H1 (cell line): Measurements from ENCODE around the gene LGI4. TPM values are rescaled to one million over a fixed set of nuclear protein-coding genes. Genes with fewer than 3 reads are reported as not detected.

Source experiments
- CTCF ChIA-PET: fragments of 300-600 bp; sonication (Branson Sonifier 250); formaldehyde crosslinking; loops from one replicate; lab custom pipeline; 2021; ENCODE audit not compliant: partially characterized antibody; lab: Charles Lee
- POLR2A ChIA-PET: fragments of 300-600 bp; sonication (Branson Sonifier 250); formaldehyde crosslinking; loops from one replicate; lab custom pipeline; 2021; ENCODE audit warnings: inconsistent platforms; ENCODE audit not compliant: partially characterized antibody; lab: Charles Lee
- DNase-seq, 2 experiments: peaks; one replicate each; pipeline versions ENCODE4 v3.0.0 to v3.0.0-alpha.2; 2010 to 2022; ENCODE audit warnings: low spot score in 2 of 2, low read depth in 1 of 2, mixed read lengths in 1 of 2
- FAIRE-seq: peaks from 2 replicates; lab custom pipeline; 2011; peaks lifted over from hg19 to GRCh38; lab: Jason Lieb, UNC
- H2AFZ ChIP-seq: 2 replicates; pipeline ENCODE4 v1.8.1; 2012; ENCODE audit warnings: low read length, inconsistent platforms
- H2AK5ac ChIP-seq: 2 replicates; pipeline ENCODE4 v1.6.1; 2013; ENCODE audit warnings: low read depth, low read length
- H2BK120ac ChIP-seq: replicated peaks from 2 replicates; pipeline ENCODE3; 2013; ENCODE audit warnings: low read depth, low read length, inconsistent platforms
- H2BK12ac ChIP-seq: 2 replicates; pipeline ENCODE4 v1.6.1; 2013; ENCODE audit warnings: low read depth, low read length
- H2BK15ac ChIP-seq: 2 replicates; pipeline ENCODE4 v1.6.1; 2013; ENCODE audit warnings: low read length
- H2BK20ac ChIP-seq: 2 replicates; pipeline ENCODE4 v1.6.1; 2013; ENCODE audit warnings: low read length
- H2BK5ac ChIP-seq: 2 replicates; pipeline ENCODE4 v1.6.1; 2013; ENCODE audit warnings: low read depth, low read length
- H3K14ac ChIP-seq: 2 replicates; pipeline ENCODE4 v1.6.1; 2013; ENCODE audit warnings: inconsistent platforms; ENCODE audit not compliant: insufficient read length
- H3K18ac ChIP-seq: 2 replicates; pipeline ENCODE4 v1.6.1; 2013; ENCODE audit warnings: low read length; ENCODE audit errors: extremely low read depth
- H3K23ac ChIP-seq: 2 replicates; pipeline ENCODE4 v1.6.1; 2013; ENCODE audit warnings: inconsistent platforms; ENCODE audit not compliant: insufficient read length
- H3K23me2 ChIP-seq: 2 replicates; pipeline ENCODE4 v1.6.1; 2013; ENCODE audit warnings: low read depth, low read length
- H3K27ac ChIP-seq: 2 replicates; pipeline ENCODE4 v1.6.1; 2011; ENCODE audit warnings: low read depth, low read length, inconsistent platforms
- H3K27me3 ChIP-seq, 4 experiments: replicated peaks in 1 of 4; 1 replicate in 1 of 4; 2 replicates in 3 of 4; pipeline versions ENCODE4 v1.6.1 to v1.8.1; 2011 to 2013; ENCODE audit warnings: low read length in 3 of 4, mild to moderate bottlenecking in 3 of 4, inconsistent platforms in 2 of 4, mixed read lengths in 2 of 4, moderate library complexity in 1 of 4; ENCODE audit not compliant: control insufficient read depth in 3 of 4, insufficient read depth in 3 of 4; ENCODE audit errors: extremely low read depth in 1 of 4
- H3K36me3 ChIP-seq, 4 experiments: 2 replicates each; pipeline versions ENCODE4 v1.6.1 to v1.8.1; 2011 to 2013; ENCODE audit warnings: mild to moderate bottlenecking in 4 of 4, low read length in 3 of 4, moderate library complexity in 2 of 4, control low read depth in 1 of 4, inconsistent platforms in 1 of 4; ENCODE audit not compliant: insufficient read depth in 4 of 4, control insufficient read depth in 2 of 4
- H3K4ac ChIP-seq: replicated peaks from 2 replicates; pipeline ENCODE3; 2013; ENCODE audit warnings: low read length, low read depth, mixed read lengths, inconsistent platforms; ENCODE audit not compliant: insufficient read length
- H3K4me1 ChIP-seq, 4 experiments: replicated peaks in 1 of 4; 1 replicate in 1 of 4; 2 replicates in 3 of 4; pipeline versions ENCODE4 v1.6.1 to v1.8.1; 2011 to 2013; ENCODE audit warnings: low read length in 3 of 4, inconsistent platforms in 2 of 4, mixed read lengths in 1 of 4; ENCODE audit not compliant: insufficient read depth in 4 of 4, control insufficient read depth in 3 of 4
- H3K4me2 ChIP-seq, 2 experiments: 2 replicates each; pipeline versions ENCODE4 v1.6.1 to v1.8.1; 2011 to 2013; ENCODE audit warnings: low read depth in 2 of 2, low read length in 2 of 2, control low read depth in 1 of 2, inconsistent platforms in 1 of 2, mild to moderate bottlenecking in 1 of 2; ENCODE audit not compliant: insufficient read depth in 1 of 2
- H3K4me3 ChIP-seq, 4 experiments: fragments of 200-600, 300-600 bp in 1 of 4; sonication (generic), shearing (Covaris generic), sonication (Bioruptor Twin) in 1 of 4; 2 replicates each; pipeline versions ENCODE4 v1.5.1 to v1.8.1; 2011 to 2016; ENCODE audit warnings: low read length in 4 of 4, low read depth in 3 of 4, control low read depth in 2 of 4, inconsistent platforms in 2 of 4, mild to moderate bottlenecking in 2 of 4, mixed read lengths in 1 of 4, moderate library complexity in 1 of 4; ENCODE audit not compliant: insufficient read depth in 2 of 4; ENCODE audit errors: extremely low read depth in 1 of 4
- H3K56ac ChIP-seq: replicated peaks from 2 replicates; pipeline ENCODE3; 2013; ENCODE audit warnings: low read depth, mild to moderate bottlenecking, mixed read lengths, low read length, inconsistent platforms; ENCODE audit not compliant: insufficient read length
- H3K79me1 ChIP-seq: 2 replicates; pipeline ENCODE4 v1.6.1; 2013; ENCODE audit warnings: low read depth, low read length, control low read depth
- H3K79me2 ChIP-seq, 2 experiments: 2 replicates each; pipeline versions ENCODE4 v1.6.1 to v1.8.1; 2012 to 2013; ENCODE audit warnings: low read length in 2 of 2, mild to moderate bottlenecking in 2 of 2, inconsistent platforms in 1 of 2; ENCODE audit not compliant: insufficient read depth in 2 of 2, control insufficient read depth in 1 of 2
- H3K9ac ChIP-seq, 4 experiments: replicated peaks in 1 of 4; 1 replicate in 1 of 4; 2 replicates in 3 of 4; pipeline versions ENCODE4 v1.6.1 to v1.8.1; 2011 to 2013; ENCODE audit warnings: low read depth in 3 of 4, low read length in 3 of 4, control low read depth in 2 of 4, mild to moderate bottlenecking in 2 of 4, moderate library complexity in 2 of 4, inconsistent platforms in 1 of 4; ENCODE audit errors: extremely low read depth in 1 of 4
- H3K9me3 ChIP-seq, 2 experiments: 2 replicates each; pipeline versions ENCODE4 v1.6.1 to v1.8.1; 2012 to 2013; ENCODE audit warnings: mild to moderate bottlenecking in 2 of 2, moderate library complexity in 2 of 2, control low read depth in 1 of 2, inconsistent platforms in 1 of 2, low read depth in 1 of 2, low read length in 1 of 2, mixed read lengths in 1 of 2; ENCODE audit not compliant: insufficient read depth in 2 of 2
- H4K20me1 ChIP-seq, 2 experiments: replicated peaks in 1 of 2; 2 replicates each; pipeline versions ENCODE3 to v1.8.1; 2011 to 2013; ENCODE audit warnings: inconsistent platforms in 2 of 2, low read length in 2 of 2, mild to moderate bottlenecking in 1 of 2; ENCODE audit not compliant: insufficient read depth in 2 of 2, control insufficient read depth in 1 of 2
- H4K5ac ChIP-seq: 2 replicates; pipeline ENCODE4 v1.6.1; 2013; ENCODE audit warnings: low read length, low read depth, mixed read lengths, inconsistent platforms; ENCODE audit not compliant: insufficient read length
- H4K8ac ChIP-seq: 2 replicates; pipeline ENCODE4 v1.8.0; 2013; ENCODE audit warnings: mild to moderate bottlenecking, moderate library complexity, low read length, inconsistent platforms; ENCODE audit not compliant: insufficient read depth; ENCODE audit errors: extremely low read depth
- H4K91ac ChIP-seq: replicated peaks from 2 replicates; pipeline ENCODE3; 2013; ENCODE audit warnings: low read length, mixed read lengths, inconsistent platforms; ENCODE audit not compliant: insufficient read length
- BCL11A ChIP-seq, 2 experiments: IDR thresholded peaks; one replicate each; pipeline ENCODE4 v1.6.1; 2011; ENCODE audit warnings: low read depth in 2 of 2, low read length in 2 of 2, mild to moderate bottlenecking in 2 of 2
- BRCA1 ChIP-seq: IDR thresholded peaks from 2 replicates; pipeline ENCODE4 v1.6.1; 2012; ENCODE audit warnings: low read depth, low read length, improper control_type of control experiment
- CBX5 ChIP-seq: fragments of 300-800, 300-1000 bp; sonication (generic); IDR thresholded peaks from 2 replicates; pipeline ENCODE4 v1.7.1; 2016; ENCODE audit warnings: antibody characterized with exemption, low read length, low read depth
- CHD2 ChIP-seq: IDR thresholded peaks from 2 replicates; pipeline ENCODE4 v1.6.1; 2012; ENCODE audit warnings: low read length, improper control_type of control experiment
- CREB1 ChIP-seq: IDR thresholded peaks from 2 replicates; pipeline ENCODE4 v1.6.1; 2012; ENCODE audit warnings: inconsistent platforms
- CTBP2 ChIP-seq: IDR thresholded peaks from 2 replicates; pipeline ENCODE4 v1.7.0; 2011; ENCODE audit warnings: borderline replicate concordance, mild to moderate bottlenecking, moderate library complexity, mixed read lengths, low read length; ENCODE audit not compliant: insufficient read depth, insufficient read length
- KDM1A ChIP-seq: fragments of 200-600, 300-600 bp; sonication (generic); IDR thresholded peaks from 2 replicates; pipeline ENCODE4 v1.7.1; 2016; ENCODE audit warnings: mild to moderate bottlenecking, low read length, borderline replicate concordance
- NRF1 ChIP-seq: IDR thresholded peaks from 2 replicates; pipeline ENCODE4 v1.6.1; 2011; ENCODE audit warnings: mild to moderate bottlenecking, low read depth, low read length, improper control_type of control experiment
- POU5F1 ChIP-seq: IDR thresholded peaks from 2 replicates; pipeline ENCODE4 v1.6.1; 2011; ENCODE audit warnings: low read depth, mild to moderate bottlenecking, low read length, moderate library complexity
- RXRA ChIP-seq: IDR thresholded peaks from 2 replicates; pipeline ENCODE4 v1.6.1; 2011; ENCODE audit warnings: low read depth, mild to moderate bottlenecking, low read length, moderate library complexity; ENCODE audit not compliant: insufficient read depth
- WGBS, 2 experiments: shearing (Covaris generic) in 1 of 2; methylation state at CpG; one replicate each; pipeline versions ENCODE4 v1.1.6 to v1.1.7; 2013 to 2015; ENCODE audit warnings: low lambda C conversion rate in 2 of 2, mixed read lengths in 2 of 2, inconsistent platforms in 1 of 2, low coverage in 1 of 2, missing lambda C conversion rate in 1 of 2; ENCODE audit not compliant: insufficient replicate concordance in 2 of 2, insufficient coverage in 1 of 2, insufficient read length in 1 of 2; ENCODE audit errors: extremely low coverage in 1 of 2, missing lambda C conversion rate in 1 of 2; 5-methylcytosine and 5-hydroxymethylcytosine counted together
- polyA plus RNA-seq, 7 experiments: library from polyadenylated mRNA; depleted of rRNA in 3 of 7; stranded (reverse) in 5 of 7; unstranded in 2 of 7; fragments of >200 nt in 5 of 7; fragments of 200-250 nt in 2 of 7; gene quantifications; 1 replicate in 5 of 7; 2 replicates in 1 of 7; 4 replicates in 1 of 7; pipeline versions ENCODE4 v1.2.1 to v1.2.3, GENCODE V29; 2011 to 2013; ENCODE audit warnings: missing spikeins in 2 of 7, mixed read lengths in 2 of 7
- total RNA-seq: library from RNA; stranded (reverse); fragmentation: NEBNext Ultra II Directional; extraction: Animal tissue kit (Norgen Biotek cat#: 25700); gene quantifications from 2 replicates; pipeline ENCODE4 v1.2.1, GENCODE V29; 2021
- TF ChIP-seq, protein P1 (sequence below): IDR thresholded peaks from 2 replicates; pipeline ENCODE4 v1.6.1; 2012; ENCODE audit warnings: inconsistent platforms

The LGI4 gene
- total and polyA plus RNA-seq, 2 of the 8 experiments (the other 6 are each of a cell fraction or from before 2014, with no cell fraction given): 2.0 to 8.2 TPM

- Histone ChIP-seq H3K4ac (no peak overlapping the region), H2AFZ (no peak overlapping the region), H3K9ac (no peak overlapping the region), H3K23me2 (no peaks in the 10 kb centered on the region), H3K18ac (no peak overlapping the region), H3K4me1 (no peaks in the 10 kb centered on the region), H3K9me3 (no peaks in the 10 kb centered on the region), H3K23ac (no peak overlapping the region), H4K5ac (no peak overlapping the region), H2BK20ac (no peak overlapping the region), H3K14ac (no peak overlapping the region), H3K36me3 (no peaks in the 10 kb centered on the region)
- no peak for DNase-seq
- WGBS, 2 experiments: 87% methylated on average over 3 of the region's 3 CpGs; no CpG with 5 or more reads in 1 of the 2 experiments
- CTCF ChIA-PET: interaction anchor here (0.7 to 1.5 kb wide), 2 partner anchors 24 to 34 kb away, joined by 3 to 5 read pairs; no protein-coding TSS in a partner anchor
- TF ChIP-seq KDM1A (no peak), CTBP2 (no peak), BRCA1 (no peak), RXRA (no peak), POU5F1 (no peak), CBX5 (no peak), BCL11A (IDR thresholded peaks at IDR 0.05; ENCODE audit: low read depth in 2 of 2, low read length in 2 of 2) (no peak), CREB1 (no peak), NRF1 (no peak), CHD2 (no peak)
- TF ChIP-seq, protein P1, sequence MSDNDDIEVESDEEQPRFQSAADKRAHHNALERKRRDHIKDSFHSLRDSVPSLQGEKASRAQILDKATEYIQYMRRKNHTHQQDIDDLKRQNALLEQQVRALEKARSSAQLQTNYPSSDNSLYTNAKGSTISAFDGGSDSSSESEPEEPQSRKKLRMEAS: no peak
- TF ChIP-seq, all 59 proteins: peak for 0
- POLR2A ChIA-PET: interaction anchor here (0.7 to 2.2 kb wide), 4 partner anchors 9 to 22 kb away, joined by 3 to 5 read pairs (median 4); partner anchors contain the start of gene FXYD5
- no peak overlapping the region for H4K8ac ChIP-seq
- H2AK5ac ChIP-seq: no peak overlapping the region
- H3K79me1 ChIP-seq: no peaks in the 10 kb centered on the region
- H3K79me2 ChIP-seq: no peaks in the 10 kb centered on the region
- no peak for FAIRE-seq
- H3K4me2 ChIP-seq: no peak overlapping the region
- H3K27ac ChIP-seq: no peak overlapping the region
- no peak overlapping the region for H3K4me3 ChIP-seq
- no peak overlapping the region for H3K56ac ChIP-seq
- no peaks in the 10 kb centered on the region for H4K20me1 ChIP-seq
- H2BK5ac ChIP-seq: no peak overlapping the region
- no peaks in the 10 kb centered on the region for H3K27me3 ChIP-seq
- H4K91ac ChIP-seq: no peak overlapping the region
- no peak overlapping the region for H2BK120ac ChIP-seq
- H2BK15ac ChIP-seq: no peak overlapping the region
- H2BK12ac ChIP-seq: no peak overlapping the region
Observed at GRCh38 chr19:35176181-35176570, 41.3 kb upstream of the LGI4 start.
